Fibroblast of upper back skin (primary cell): Measurements from ENCODE around the gene VENTX.
A peak's percentile ranks its signal among the peaks of the same experiment; 100 is the strongest.
"Not testable (repeated sequence)": the region's sequence is repeated elsewhere in the genome, so short reads cannot be mapped to it uniquely, and the experiment has no call there.

Experiments
- DNase-seq: peaks from one replicate; pipeline ENCODE4 v3.0.0-alpha.2; 2013

VENTX gene

GRCh38 chr10:133258818-133259601, 21.4 kb downstream of the VENTX start:
- peak; percentile 97 for DNase-seq

- no peak for DNase-seq
Measured at GRCh38 chr10:133259602-133259989, 21.9 kb downstream of the VENTX start.

- DNase-seq: no peak
Measured at GRCh38 chr10:133260895-133261725, 23.5 kb downstream of the VENTX start.

- peak; percentile 72 for DNase-seq
Measured at GRCh38 chr10:133261726-133262325, 24.2 kb downstream of the VENTX start.

- DNase-seq: no peak
Measured at GRCh38 chr10:133262696-133263095, 25.0 kb downstream of the VENTX start.

- DNase-seq: no peak
Measured at GRCh38 chr10:133263674-133264073, 26.0 kb downstream of the VENTX start.

GRCh38 chr10:133264461-133264860, 26.8 kb downstream of the VENTX start:
- no peak for DNase-seq

- not testable (repeated sequence) for DNase-seq
Measured at GRCh38 chr10:133265052-133265451, 27.4 kb downstream of the VENTX start.

- DNase-seq: no peak
Measured at GRCh38 chr10:133266056-133266795, 28.6 kb downstream of the VENTX start.

GRCh38 chr10:133267293-133267692, 29.6 kb downstream of the VENTX start:
- no peak for DNase-seq

- DNase-seq: no peak
Measured at GRCh38 chr10:133267829-133268228, 30.2 kb downstream of the VENTX start.

GRCh38 chr10:133268532-133268931, 30.9 kb downstream of the VENTX start:
- no peak for DNase-seq

GRCh38 chr10:133269367-133269766, 31.7 kb downstream of the VENTX start:
- DNase-seq: no peak

- DNase-seq: no peak
Measured at GRCh38 chr10:133270204-133270603, 32.5 kb downstream of the VENTX start.

- no peak for DNase-seq
Measured at GRCh38 chr10:133270773-133271297, 33.2 kb downstream of the VENTX start.

GRCh38 chr10:133271521-133272300, 34.1 kb downstream of the VENTX start:
- no peak for DNase-seq

- no peak for DNase-seq
Measured at GRCh38 chr10:133272301-133272963, 34.8 kb downstream of the VENTX start.

GRCh38 chr10:133272964-133273420, 35.3 kb downstream of the VENTX start:
- no peak for DNase-seq

GRCh38 chr10:133273534-133274143, 36.0 kb downstream of the VENTX start:
- no peak for DNase-seq
